ENCODE results near the gene SASH1.

GRCh38 chr6:148520109-148520841, 177.6 kb downstream of the SASH1 start:
- TF ChIP-seq POLR2A (IDR thresholded peaks at IDR 0.05), result no peak
- TF ChIP-seq CTCF (IDR thresholded peaks at IDR 0.05), result no peak
- TF ChIP-seq POLR2AphosphoS5 (IDR thresholded peaks at IDR 0.05; ENCODE audit: insufficient read depth in 1 of 2, low read depth in 1 of 2), result no peak
